Peyer's patch (tissue), 4 donors: ENCODE data around the gene SIPA1L3. TPM values are rescaled to one million over a fixed set of nuclear protein-coding genes. Genes with fewer than 3 reads are reported as not detected.

Experiments used
- DNase-seq, 3 donors: peaks; one replicate each; pipeline ENCODE4 v3.0.0-alpha.2; 2017 to 2019
- H3K27ac ChIP-seq, 4 donors: fragments of 200-600 bp; sonication (generic); one replicate each; pipeline ENCODE4 v1.5.1; 2016 to 2019
- H3K27me3 ChIP-seq, 2 donors: fragments of 200-600 bp; sonication (generic); one replicate each; pipeline ENCODE4 v1.5.1; 2019
- H3K36me3 ChIP-seq, 3 donors: fragments of 200-600 bp; sonication (generic); one replicate each; pipeline ENCODE4 v1.5.1; 2016 to 2019
- H3K4me1 ChIP-seq, 4 donors: fragments of 200-600 bp; sonication (generic); one replicate each; pipeline ENCODE4 v1.5.1; 2016 to 2019
- H3K4me3 ChIP-seq, 4 donors: fragments of 200-600 bp; sonication (generic); 1 replicate in 3 of 4; 2 replicates in 1 of 4; pipeline ENCODE4 v1.5.1; 2016 to 2019; ENCODE audit warnings: mild to moderate bottlenecking in 1 of 4
- H3K9me3 ChIP-seq, 4 donors: fragments of 200-600 bp; sonication (generic); one replicate each; pipeline ENCODE4 v1.5.1; 2016 to 2019; ENCODE audit warnings: mild to moderate bottlenecking in 1 of 4
- CTCF ChIP-seq, 6 experiments: fragments of 450-650 bp in 4 of 6; fragments of 200-600 bp in 2 of 6; sonication (generic) in 1 of 6; IDR thresholded peaks; one replicate each; pipeline ENCODE4 v1.5.1; 2017 to 2019; ENCODE audit warnings: antibody characterized with exemption in 6 of 6, mild to moderate bottlenecking in 3 of 6, moderate library complexity in 1 of 6
- POLR2A ChIP-seq, 2 donors: fragments of 450-650 bp; IDR thresholded peaks; one replicate each; pipeline ENCODE4 v1.5.1; 2017; ENCODE audit warnings: antibody characterized with exemption in 2 of 2, mild to moderate bottlenecking in 2 of 2, moderate library complexity in 2 of 2
- total RNA-seq, 4 donors: library from RNA; depleted of rRNA; stranded (reverse); fragments of >200 nt; gene quantifications; one replicate each; pipeline ENCODE4 v1.1.0, GENCODE V29; 2016

SIPA1L3 gene
- total RNA-seq, 4 donors from 2014 or later, result 63.5 to 304 (median 264) TPM

DNA sequence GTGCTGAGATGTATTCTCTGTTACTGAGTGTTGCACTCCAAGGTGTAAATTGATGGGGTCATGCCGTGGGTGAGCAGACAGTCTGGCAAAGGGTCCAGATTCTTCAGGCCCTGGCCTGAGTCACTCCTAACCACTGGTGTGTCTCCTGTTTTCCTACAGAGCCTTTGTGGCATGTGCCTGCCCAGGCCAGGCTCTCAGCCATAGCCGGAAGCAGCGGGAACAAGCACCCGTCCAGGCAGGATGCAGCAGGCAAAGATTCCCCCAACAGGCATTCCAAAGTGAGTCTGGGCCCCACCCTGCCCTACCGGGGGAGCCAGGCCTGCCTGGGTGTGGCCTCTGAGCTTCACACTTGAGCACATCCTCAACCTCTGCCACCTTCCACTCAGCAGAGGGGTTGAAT lies 255.1 kb downstream of the SIPA1L3 start:
- no peaks in the 10 kb centered on the region for H3K27me3 ChIP-seq
- peaks cover 0 to 13% (median 4%) of the 10 kb centered on the region in 4 donors for H3K9me3 ChIP-seq
- no peak for DNase-seq
- no peak overlapping the region for H3K27ac ChIP-seq
- peaks cover 0 to 86% (median 0%) of the 10 kb centered on the region in 3 donors for H3K36me3 ChIP-seq
- TF ChIP-seq POLR2A (IDR thresholded peaks at IDR 0.05), result no peak
- no peak for TF ChIP-seq CTCF (IDR thresholded peaks at IDR 0.05)
- H3K4me1 ChIP-seq, result no peaks in the 10 kb centered on the region
- no peak overlapping the region for H3K4me3 ChIP-seq

DNA sequence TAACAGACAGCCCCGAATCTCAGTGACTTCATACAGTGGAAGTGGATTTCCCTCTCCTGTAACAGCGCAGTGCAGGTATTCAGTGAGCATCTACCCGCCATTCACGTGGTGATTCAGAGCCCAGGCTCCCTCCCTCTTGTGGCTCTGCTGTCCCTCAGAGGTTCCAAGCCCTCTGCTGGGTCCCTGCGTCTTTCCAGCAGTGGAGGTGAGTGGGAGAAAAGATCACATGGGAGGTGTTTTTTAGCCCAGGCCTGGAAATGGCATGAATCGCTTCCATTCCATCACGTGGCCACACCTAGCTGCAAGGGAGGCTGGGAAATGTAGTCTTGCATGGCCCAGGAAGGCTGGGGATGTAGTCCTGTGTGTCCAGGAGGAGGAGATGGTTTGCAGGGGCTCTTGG lies 255.6 kb downstream of the SIPA1L3 start:
- H3K27me3 ChIP-seq, result no peaks in the 10 kb centered on the region
- no peak overlapping the region for H3K4me3 ChIP-seq
- H3K27ac ChIP-seq, result no peak overlapping the region
- DNase-seq, result no peak
- TF ChIP-seq POLR2A (IDR thresholded peaks at IDR 0.05), result no peak
- TF ChIP-seq CTCF (IDR thresholded peaks at IDR 0.05), result no peak
- peaks cover 0 to 13% (median 4%) of the 10 kb centered on the region in 4 donors for H3K9me3 ChIP-seq
- H3K36me3 ChIP-seq, result peaks cover 0 to 86% (median 0%) of the 10 kb centered on the region in 3 donors
- no peaks in the 10 kb centered on the region for H3K4me1 ChIP-seq

DNA sequence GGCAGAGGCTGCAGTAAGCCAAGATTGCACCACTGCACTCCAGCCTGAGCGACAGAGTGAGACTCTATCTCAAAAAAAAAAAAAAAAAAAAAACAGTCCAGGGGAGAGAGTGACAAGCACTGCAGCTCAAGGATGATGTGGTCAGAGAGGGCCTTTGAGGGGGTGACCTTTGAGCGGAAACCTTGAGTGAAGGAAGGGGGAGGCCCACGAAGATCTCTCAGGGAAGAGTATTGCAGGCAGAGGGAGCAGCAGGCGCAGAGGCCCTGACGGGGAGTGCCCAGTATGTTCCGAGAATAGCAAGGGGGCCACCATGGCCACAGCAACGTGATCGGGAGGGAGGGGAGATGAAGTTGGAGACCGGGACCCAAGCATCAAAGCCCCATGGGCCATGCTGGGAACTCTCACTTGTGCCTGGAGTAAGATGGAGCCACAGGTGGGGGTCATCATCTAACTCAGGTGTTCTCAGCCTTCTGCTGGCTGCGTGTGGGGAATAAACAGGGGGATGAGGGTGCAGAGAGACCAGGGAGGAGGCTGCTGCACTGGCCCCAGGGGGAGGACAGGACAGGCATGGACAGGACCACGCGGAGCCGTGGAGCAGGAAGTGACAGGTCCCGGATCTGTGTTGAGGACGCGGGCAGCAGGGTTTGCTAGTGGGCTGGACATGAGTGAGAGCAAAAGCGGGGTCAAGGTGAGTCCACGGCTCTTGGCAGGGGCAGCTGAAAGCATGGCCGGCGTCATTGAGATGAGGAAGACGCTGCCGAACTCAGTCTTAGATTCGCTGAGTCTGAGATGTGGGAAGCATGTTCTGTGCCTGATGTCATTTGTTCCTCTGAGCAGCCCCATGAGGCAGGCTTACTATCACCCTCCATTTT lies 256.6 kb downstream of the SIPA1L3 start:
- Histone ChIP-seq H3K27ac (no peak overlapping the region), H3K4me1 (no peaks in the 10 kb centered on the region), H3K27me3 (no peaks in the 10 kb centered on the region), H3K9me3 (peaks cover 0 to 13% (median 4%) of the 10 kb centered on the region in 4 donors), H3K4me3 (no peak overlapping the region), H3K36me3 (peaks cover 0 to 86% (median 0%) of the 10 kb centered on the region in 3 donors)
- TF ChIP-seq POLR2A (IDR thresholded peaks at IDR 0.05), result no peak
- no peak for TF ChIP-seq CTCF (IDR thresholded peaks at IDR 0.05)
- no peak for DNase-seq

DNA sequence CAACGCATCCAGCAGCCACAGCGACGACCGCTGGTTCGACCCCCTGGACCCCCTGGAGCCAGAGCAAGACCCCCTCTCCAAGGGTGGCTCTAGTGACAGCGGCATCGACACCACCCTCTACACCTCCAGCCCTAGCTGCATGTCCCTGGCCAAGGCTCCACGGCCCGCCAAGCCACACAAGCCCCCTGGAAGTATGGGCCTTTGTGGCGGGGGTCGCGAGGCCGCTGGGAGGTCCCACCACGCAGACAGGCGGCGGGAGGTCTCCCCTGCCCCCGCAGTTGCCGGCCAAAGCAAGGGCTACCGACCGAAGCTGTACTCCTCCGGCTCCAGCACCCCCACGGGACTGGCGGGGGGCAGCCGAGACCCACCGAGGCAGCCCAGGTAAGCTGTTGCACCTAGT lies 257.5 kb downstream of the SIPA1L3 start:
- TF ChIP-seq POLR2A (IDR thresholded peaks at IDR 0.05) (no peak), CTCF (IDR thresholded peaks at IDR 0.05) (no peak)
- peaks cover 0 to 86% (median 0%) of the 10 kb centered on the region in 3 donors for H3K36me3 ChIP-seq

DNA sequence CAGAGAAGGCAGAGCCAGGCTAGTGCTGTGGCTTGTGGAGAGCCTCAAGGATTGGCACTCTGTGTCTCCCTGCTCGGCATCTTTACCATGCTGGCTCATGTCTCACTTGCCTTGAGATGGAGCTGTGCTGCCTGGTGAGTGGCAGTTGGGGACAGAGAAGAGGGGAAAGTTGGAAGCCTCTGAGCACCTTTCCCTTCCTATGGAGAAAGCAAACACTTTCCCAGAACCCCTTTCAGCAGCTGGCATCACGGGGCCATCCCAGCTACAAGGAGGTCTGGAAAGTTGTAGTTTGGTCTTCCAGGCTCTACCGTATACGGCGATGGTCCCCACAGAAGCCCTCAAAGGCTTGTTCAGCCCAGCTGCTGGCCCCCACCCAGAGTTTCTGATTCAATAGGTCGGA lies 258.3 kb downstream of the SIPA1L3 start:
- no peak for TF ChIP-seq POLR2A (IDR thresholded peaks at IDR 0.05)
- TF ChIP-seq CTCF (IDR thresholded peaks at IDR 0.05), result no peak
- Histone ChIP-seq H3K9me3 (peaks cover 0 to 13% (median 4%) of the 10 kb centered on the region in 4 donors), H3K4me3 (no peak overlapping the region), H3K4me1 (no peaks in the 10 kb centered on the region), H3K36me3 (peaks cover 0 to 87% (median 0%) of the 10 kb centered on the region in 3 donors), H3K27me3 (no peaks in the 10 kb centered on the region), H3K27ac (no peak overlapping the region)
- no peak for DNase-seq

More for the DNA sequence above, 257.5 kb downstream of the SIPA1L3 start:
- H3K27me3 ChIP-seq, result no peaks in the 10 kb centered on the region
- H3K9me3 ChIP-seq, result peaks cover 0 to 13% (median 4%) of the 10 kb centered on the region in 4 donors
- H3K4me3 ChIP-seq, result no peak overlapping the region
- H3K27ac ChIP-seq, result no peak overlapping the region
- no peaks in the 10 kb centered on the region for H3K4me1 ChIP-seq
- no peak for DNase-seq
